Stomach (tissue), 9 donors: Measurements from ENCODE around the gene EVL. TPM values are rescaled to one million over a fixed set of nuclear protein-coding genes. Genes with fewer than 3 reads are reported as not detected.

Experiments used
- DNase-seq, 2 donors: peaks; one replicate each; pipeline versions ENCODE4 v3.0.0 to v3.0.0-alpha.2; 2013 to 2019
- H3K27ac ChIP-seq, 5 donors: fragments of 200-600 bp in 4 of 5; sonication (generic) in 4 of 5; one replicate each; pipeline ENCODE4 v1.5.1; 2013 to 2019; ENCODE audit warnings: mild to moderate bottlenecking in 1 of 5, moderate library complexity in 1 of 5
- H3K27me3 ChIP-seq, 3 donors: fragments of 200-600 bp; sonication (generic); one replicate each; pipeline ENCODE4 v1.5.1; 2017 to 2019; ENCODE audit warnings: mixed run types in 1 of 3
- H3K36me3 ChIP-seq, 4 donors: fragments of 200-600 bp; sonication (generic); 1 replicate in 3 of 4; 2 replicates in 1 of 4; pipeline ENCODE4 v1.5.1; 2016 to 2019
- H3K4me1 ChIP-seq, 4 donors: fragments of 200-600 bp; sonication (generic); one replicate each; pipeline ENCODE4 v1.5.1; 2016 to 2019
- H3K4me3 ChIP-seq, 4 donors: fragments of 200-600 bp; sonication (generic) in 3 of 4; one replicate each; pipeline ENCODE4 v1.5.1; 2016 to 2019; ENCODE audit warnings: mild to moderate bottlenecking in 1 of 4
- H3K9me3 ChIP-seq, 4 donors: fragments of 200-600 bp; sonication (generic); one replicate each; pipeline ENCODE4 v1.5.1; 2016 to 2019
- EP300 ChIP-seq: sonication (generic); formaldehyde crosslinking; IDR thresholded peaks from one replicate; pipeline ENCODE4 v1.6.1; 2017; ENCODE audit warnings: antibody characterized with exemption
- POLR2A ChIP-seq, 4 donors: fragments of 450-650 bp; IDR thresholded peaks; one replicate each; pipeline ENCODE4 v1.6.1; 2016; ENCODE audit warnings: antibody characterized with exemption in 4 of 4, control low read depth in 2 of 4, mild to moderate bottlenecking in 1 of 4, moderate library complexity in 1 of 4
- POLR2AphosphoS5 ChIP-seq, 3 donors: sonication (generic); formaldehyde crosslinking; IDR thresholded peaks; one replicate each; pipeline ENCODE4 v1.6.1; 2016; ENCODE audit warnings: antibody characterized with exemption in 3 of 3
- WGBS, 5 donors: extraction: QIAGEN DNeasy Blood & Tissue Kit in 3 of 5; methylation state at CpG; one replicate each; pipeline versions ENCODE4 v1.1.5 to v1.1.7; 2013 to 2018; 5-methylcytosine and 5-hydroxymethylcytosine counted together
- intact Hi-C: fragments of 100-400 bp; cut with DNase I; formaldehyde crosslinking; loops from one replicate; pipeline ENCODE4 v1.15.1; 2023; ENCODE audit warnings: low total_unique reads
- polyA plus RNA-seq, 3 donors: library from polyadenylated mRNA; stranded (reverse); fragments of 200-250 nt; gene quantifications; one replicate each; pipeline ENCODE4 v1.2.3, GENCODE V29; 2013
- total RNA-seq, 5 donors: library from RNA; depleted of rRNA; stranded (reverse); fragments of >200 nt; gene quantifications; one replicate each; pipeline versions ENCODE4 v1.1.0 to v1.2.3, GENCODE V29; 2014 to 2016
- TF ChIP-seq, protein P1 (sequence below), 7 experiments: fragments of 450-650 bp in 4 of 7; fragments of 200-600 bp in 3 of 7; sonication (generic) in 3 of 7; IDR thresholded peaks; one replicate each; pipeline ENCODE4 v1.5.1; 2016 to 2019; ENCODE audit warnings: antibody characterized with exemption in 7 of 7, control low read depth in 2 of 7, mild to moderate bottlenecking in 1 of 7
- donor health status: healthy with polysubstance abuse.
- donor health status: Bipolar disorder and iron deficiency.
- donor health status: healthy.

EVL gene
- total and polyA plus RNA-seq, 8 donors: 23.3 to 111 (median 39.7) TPM

DNA sequence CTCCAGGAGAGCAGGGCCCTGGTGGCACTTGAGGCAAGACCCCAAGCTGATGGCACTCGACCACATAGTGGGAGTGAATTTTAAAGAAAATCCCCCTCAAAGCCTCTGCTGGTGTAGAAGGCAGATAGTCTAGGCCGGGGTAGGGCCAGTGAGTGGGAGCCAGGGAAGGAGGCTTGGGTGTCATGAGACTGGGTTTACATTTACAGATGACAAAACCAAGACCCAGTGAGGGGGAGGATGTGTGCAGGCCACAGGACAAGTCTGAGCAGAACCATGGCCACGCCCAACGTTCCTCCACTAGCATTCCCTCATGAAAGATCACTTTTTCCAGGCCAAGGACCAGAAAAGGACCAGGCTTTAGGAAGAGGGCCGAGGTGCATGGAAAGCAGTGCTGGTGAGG, 42.0 kb downstream of the EVL start:
- Histone ChIP-seq H3K4me3 (no peak overlapping the region), H3K36me3 (peaks cover 0 to 22% (median 5%) of the 10 kb centered on the region in 4 donors), H3K4me1 (peaks cover 22 to 73% (median 59%) of the 10 kb centered on the region in 4 donors), H3K27me3 (no peaks in the 10 kb centered on the region), H3K9me3 (no peaks in the 10 kb centered on the region), H3K27ac (peak overlapping the region in 2 of 5 donors; percentile 5 to 20)
- intact Hi-C loops: loop anchor here (5.0 kb wide), 1 partner anchor 125 kb away; no protein-coding TSS in a partner anchor
- 79 to 87% (median 85%) methylated on average over 5 of the region's 5 CpGs for WGBS, 5 donors
- TF ChIP-seq POLR2A (IDR thresholded peaks at IDR 0.05) (no peak), POLR2AphosphoS5 (IDR thresholded peaks at IDR 0.05) (no peak), EP300 (no peak)
- TF ChIP-seq, protein P1, sequence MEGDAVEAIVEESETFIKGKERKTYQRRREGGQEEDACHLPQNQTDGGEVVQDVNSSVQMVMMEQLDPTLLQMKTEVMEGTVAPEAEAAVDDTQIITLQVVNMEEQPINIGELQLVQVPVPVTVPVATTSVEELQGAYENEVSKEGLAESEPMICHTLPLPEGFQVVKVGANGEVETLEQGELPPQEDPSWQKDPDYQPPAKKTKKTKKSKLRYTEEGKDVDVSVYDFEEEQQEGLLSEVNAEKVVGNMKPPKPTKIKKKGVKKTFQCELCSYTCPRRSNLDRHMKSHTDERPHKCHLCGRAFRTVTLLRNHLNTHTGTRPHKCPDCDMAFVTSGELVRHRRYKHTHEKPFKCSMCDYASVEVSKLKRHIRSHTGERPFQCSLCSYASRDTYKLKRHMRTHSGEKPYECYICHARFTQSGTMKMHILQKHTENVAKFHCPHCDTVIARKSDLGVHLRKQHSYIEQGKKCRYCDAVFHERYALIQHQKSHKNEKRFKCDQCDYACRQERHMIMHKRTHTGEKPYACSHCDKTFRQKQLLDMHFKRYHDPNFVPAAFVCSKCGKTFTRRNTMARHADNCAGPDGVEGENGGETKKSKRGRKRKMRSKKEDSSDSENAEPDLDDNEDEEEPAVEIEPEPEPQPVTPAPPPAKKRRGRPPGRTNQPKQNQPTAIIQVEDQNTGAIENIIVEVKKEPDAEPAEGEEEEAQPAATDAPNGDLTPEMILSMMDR (IDR thresholded peaks at IDR 0.05): no peak
- DNase-seq: no peak

DNA sequence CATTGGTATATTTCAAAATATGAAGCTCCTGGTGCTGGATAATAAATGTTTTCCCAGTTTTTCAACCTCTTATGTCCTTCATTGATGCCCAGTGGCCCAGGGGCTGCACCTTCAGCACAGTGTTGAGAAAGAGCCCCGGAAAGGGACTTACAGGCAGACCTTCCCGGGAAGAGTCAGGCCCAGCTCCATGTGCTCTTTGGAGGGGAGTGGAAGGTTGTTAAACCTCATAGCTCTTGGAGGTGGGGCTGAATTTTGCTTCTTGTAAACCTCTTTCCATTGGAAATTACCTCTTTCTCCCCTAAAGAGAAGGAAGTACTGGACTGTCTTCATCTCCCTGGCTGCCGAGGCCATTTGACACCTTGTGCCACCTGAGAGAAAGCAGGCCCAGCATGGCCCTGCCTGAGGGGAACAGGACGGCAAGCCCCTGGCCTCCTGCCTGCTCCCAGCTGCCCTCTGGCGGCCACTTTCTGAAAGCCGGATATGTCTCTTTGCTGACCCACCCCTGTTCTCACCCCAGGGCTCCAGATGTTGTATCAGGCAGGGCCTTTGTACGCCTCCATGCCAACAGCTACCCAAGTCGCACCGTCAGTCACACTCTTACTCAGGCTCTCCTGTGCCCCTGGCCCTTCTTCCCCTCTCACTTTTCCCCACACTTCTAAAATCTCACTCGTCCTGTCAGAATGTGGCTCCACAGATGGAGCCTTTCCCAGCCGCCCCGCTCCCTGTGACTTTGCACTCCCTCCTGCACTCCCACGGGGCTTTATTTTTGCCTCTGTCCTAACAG, 43.0 kb downstream of the EVL start:
- no peaks in the 10 kb centered on the region for H3K9me3 ChIP-seq
- intact Hi-C loops: loop anchor here (5.0 kb wide), 1 partner anchor 126 kb away; no protein-coding TSS in a partner anchor
- DNase-seq: peak; percentile 88 to 92
- peaks cover 0 to 26% (median 5%) of the 10 kb centered on the region in 4 donors for H3K36me3 ChIP-seq
- no peak overlapping the region for H3K4me3 ChIP-seq
- peak in 1 of 3 donors; percentile 67 for TF ChIP-seq POLR2AphosphoS5 (IDR thresholded peaks at IDR 0.05)
- TF ChIP-seq EP300: no peak
- TF ChIP-seq, protein P1 (IDR thresholded peaks at IDR 0.05): peak in 5 of 7 experiments; percentile 80 to 90 (median 86)
- no peak for TF ChIP-seq POLR2A (IDR thresholded peaks at IDR 0.05)
- WGBS, 5 donors: 28 to 36% (median 31%) methylated on average over 13 of the region's 13 CpGs
- H3K27me3 ChIP-seq: no peaks in the 10 kb centered on the region
- H3K4me1 ChIP-seq: peaks cover 21 to 67% (median 51%) of the 10 kb centered on the region in 4 donors
- peak overlapping the region in 3 of 5 donors; percentile 11 to 40 (median 20) for H3K27ac ChIP-seq

DNA sequence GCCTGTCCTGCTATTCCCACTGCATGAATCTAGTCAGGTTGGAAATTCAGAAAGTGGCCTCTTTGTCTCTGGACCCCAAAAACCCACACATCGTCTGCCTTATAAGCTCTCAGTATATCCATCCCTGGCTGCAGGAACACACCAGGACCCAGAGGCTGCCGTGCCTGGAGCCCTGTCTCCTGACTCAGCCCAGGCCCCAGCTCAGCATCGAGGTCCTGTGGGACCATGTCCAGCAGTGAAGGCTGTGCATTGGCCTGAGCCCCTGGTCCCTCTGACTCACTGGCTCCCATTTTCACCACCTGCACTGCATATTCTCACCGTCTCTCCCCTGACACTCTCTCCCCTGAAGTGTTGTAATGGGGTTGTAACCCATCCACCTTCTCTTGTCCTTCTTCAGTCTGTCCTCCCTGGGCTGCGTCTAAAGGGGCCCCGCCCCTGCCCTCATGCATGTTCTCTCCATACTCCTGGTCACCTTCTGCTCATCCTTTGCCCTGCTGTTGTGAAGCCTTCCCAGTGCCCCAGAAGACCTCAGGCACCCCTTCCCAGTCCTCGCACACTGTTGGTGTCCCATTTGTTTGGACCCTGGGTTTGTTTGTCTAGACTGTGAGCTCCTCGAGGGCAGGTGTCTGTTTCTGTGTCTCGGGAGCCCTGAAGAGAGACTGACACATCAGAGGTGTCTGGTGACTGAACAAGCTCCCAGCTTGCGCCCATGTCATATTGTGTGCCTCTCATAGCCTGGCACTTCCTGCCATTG, 43.8 kb downstream of the EVL start:
- no peaks in the 10 kb centered on the region for H3K9me3 ChIP-seq
- intact Hi-C loops: loop anchor here (5.0 kb wide), 1 partner anchor 127 kb away; no protein-coding TSS in a partner anchor
- WGBS, 5 donors: 81 to 88% (median 86%) methylated on average over 10 of the region's 10 CpGs
- no peak for DNase-seq
- TF ChIP-seq EP300: no peak
- TF ChIP-seq, protein P1 (IDR thresholded peaks at IDR 0.05): no peak
- TF ChIP-seq POLR2A (IDR thresholded peaks at IDR 0.05): no peak
- no peak for TF ChIP-seq POLR2AphosphoS5 (IDR thresholded peaks at IDR 0.05)
- peaks cover 13 to 59% (median 43%) of the 10 kb centered on the region in 4 donors for H3K4me1 ChIP-seq
- H3K36me3 ChIP-seq: peaks cover 0 to 26% (median 5%) of the 10 kb centered on the region in 4 donors
- no peak overlapping the region for H3K4me3 ChIP-seq
- H3K27ac ChIP-seq: peak overlapping the region in 2 of 5 donors; percentile 11 to 23
- no peaks in the 10 kb centered on the region for H3K27me3 ChIP-seq

DNA sequence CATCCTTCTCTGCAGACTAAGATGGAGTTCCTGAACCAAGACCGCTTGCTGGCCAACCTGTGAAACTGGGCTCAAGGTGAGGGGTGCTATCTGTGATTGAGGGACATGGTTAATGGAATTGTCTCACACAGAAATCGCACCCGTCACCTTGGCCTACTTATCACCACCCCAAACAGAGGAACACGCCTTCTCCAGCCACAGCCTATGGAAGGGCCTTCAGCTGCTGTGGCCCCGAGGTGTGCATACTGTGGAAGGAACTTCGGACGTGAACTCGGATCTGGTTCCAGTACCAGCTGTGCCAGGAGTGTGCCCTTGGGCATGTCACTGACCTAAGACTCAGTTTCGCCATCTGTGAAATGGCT, 44.4 kb downstream of the EVL start:
- 94 to 97% (median 95%) methylated on average over 9 of the region's 9 CpGs for WGBS, 5 donors
- peaks cover 0 to 26% (median 5%) of the 10 kb centered on the region in 4 donors for H3K36me3 ChIP-seq
- intact Hi-C loops: loop anchor here (5.0 kb wide), 1 partner anchor 127 kb away; no protein-coding TSS in a partner anchor
- H3K27me3 ChIP-seq: no peaks in the 10 kb centered on the region
- H3K27ac ChIP-seq: no peak overlapping the region
- H3K4me1 ChIP-seq: peaks cover 9 to 53% (median 40%) of the 10 kb centered on the region in 4 donors
- H3K4me3 ChIP-seq: no peak overlapping the region
- DNase-seq: no peak
- TF ChIP-seq EP300 (no peak), POLR2AphosphoS5 (IDR thresholded peaks at IDR 0.05) (no peak), POLR2A (IDR thresholded peaks at IDR 0.05) (no peak)
- TF ChIP-seq, protein P1 (IDR thresholded peaks at IDR 0.05): no peak
- H3K9me3 ChIP-seq: no peaks in the 10 kb centered on the region
